HG03064 (cell line): ENCODE data around the gene MEST.
"Not testable (repeated sequence)": the region's sequence is repeated elsewhere in the genome, so short reads cannot be mapped to it uniquely, and the experiment has no call there.

ENCODE experiments used
- ATAC-seq: cut with Tn5 transposase; IDR thresholded peaks from one replicate; pipeline ENCODE4 v1.9.1; 2021; ENCODE audit warnings: low read depth; ENCODE audit not compliant: unreplicated experiment

MEST gene

GRCh38 chr7:130491841-130492522 is at the start of gene MEST:
Gene MEST, plus strand, starts transcription at chr7:130492085. Its CDS starts 229 bp downstream, at chr7:130492314.
- ATAC-seq: no peak

GRCh38 chr7:130442601-130443000 is 49.3 kb upstream of the MEST start:
- no peak for ATAC-seq

GRCh38 chr7:130444234-130444633 is 47.7 kb upstream of the MEST start:
- ATAC-seq: no peak

- no peak for ATAC-seq
These were observed 47.0 kb upstream of the MEST start for GRCh38 chr7:130444751-130445407.

- no peak for ATAC-seq
These were observed 45.6 kb upstream of the MEST start for GRCh38 chr7:130446259-130446658.

- ATAC-seq: not testable (repeated sequence)
These were observed 40.5 kb upstream of the MEST start for GRCh38 chr7:130451344-130451743.

- ATAC-seq: no peak
These were observed 38.9 kb upstream of the MEST start for GRCh38 chr7:130452951-130453350.

- no peak for ATAC-seq
These were observed 36.9 kb upstream of the MEST start for GRCh38 chr7:130454959-130455358.

GRCh38 chr7:130458257-130458656 is 33.6 kb upstream of the MEST start:
- no peak for ATAC-seq

- ATAC-seq: no peak
These were observed 30.6 kb upstream of the MEST start for GRCh38 chr7:130461272-130461671.

GRCh38 chr7:130463553-130464434 is 28.1 kb upstream of the MEST start:
- no peak for ATAC-seq

GRCh38 chr7:130468612-130469011 is 23.3 kb upstream of the MEST start:
- no peak for ATAC-seq

- ATAC-seq: no peak
These were observed 19.9 kb upstream of the MEST start for GRCh38 chr7:130471974-130472373.

GRCh38 chr7:130473289-130473688 is 18.6 kb upstream of the MEST start:
- ATAC-seq: no peak

GRCh38 chr7:130473876-130474275 is 18.0 kb upstream of the MEST start:
- ATAC-seq: no peak

- no peak for ATAC-seq
These were observed 16.1 kb upstream of the MEST start for GRCh38 chr7:130475776-130476175.

GRCh38 chr7:130476297-130477150 is 15.4 kb upstream of the MEST start:
- ATAC-seq: peak; percentile 81

- ATAC-seq: no peak
These were observed 12.9 kb upstream of the MEST start for GRCh38 chr7:130478991-130479390.

GRCh38 chr7:130479716-130480400 is 12.0 kb upstream of the MEST start:
- ATAC-seq: no peak

GRCh38 chr7:130481898-130482297 is 10.0 kb upstream of the MEST start:
- no peak for ATAC-seq
